CD4-positive, alpha-beta memory T cell (primary cell): ENCODE results near the gene STXBP1. TPM values are rescaled to one million over a fixed set of nuclear protein-coding genes. Genes with fewer than 3 reads are reported as not detected.

ENCODE experiments used
- CTCF ChIA-PET: fragments of 350-600 bp; sonication (Branson Sonifier 250); formaldehyde crosslinking; loops from one replicate; lab custom pipeline; 2021; ENCODE audit warnings: inconsistent platforms; ENCODE audit not compliant: partially characterized antibody; lab: Charles Lee
- POLR2A ChIA-PET: fragments of 350-600 bp; sonication (Branson Sonifier 250); formaldehyde crosslinking; loops from one replicate; lab custom pipeline; 2021; ENCODE audit not compliant: partially characterized antibody; lab: Charles Lee
- DNase-seq, 5 donors: peaks; one replicate each; pipeline versions ENCODE4 v3.0.0 to v3.0.0-alpha.2; 2020 to 2022; ENCODE audit warnings: mixed read lengths in 1 of 5
- H3K27ac ChIP-seq: one replicate; pipeline ENCODE4 v1.7.0; 2013; ENCODE audit warnings: low read depth, low read length
- H3K27me3 ChIP-seq: 2 replicates; pipeline ENCODE4 v1.7.0; 2013; ENCODE audit warnings: mild to moderate bottlenecking, low read length, moderate library complexity; ENCODE audit not compliant: insufficient read depth
- H3K36me3 ChIP-seq: 2 replicates; pipeline ENCODE4 v1.7.0; 2013; ENCODE audit warnings: mild to moderate bottlenecking, low read length, moderate library complexity; ENCODE audit not compliant: insufficient read depth
- H3K4me1 ChIP-seq: 2 replicates; pipeline ENCODE4 v1.7.0; 2013; ENCODE audit warnings: mild to moderate bottlenecking, low read length, moderate library complexity; ENCODE audit not compliant: insufficient read depth
- H3K4me3 ChIP-seq, 2 donors: one replicate each; pipeline ENCODE4 v1.7.0; 2013; ENCODE audit warnings: low read length in 2 of 2, mild to moderate bottlenecking in 1 of 2
- H3K9me3 ChIP-seq, 2 donors: one replicate each; pipeline ENCODE4 v1.7.0; 2013; ENCODE audit warnings: low read length in 2 of 2, control low read depth in 1 of 2; ENCODE audit not compliant: control insufficient read depth in 1 of 2
- H3K27ac Mint-ChIP-seq, 7 donors: one replicate each; pipeline ENCODE4 v1.8.0; 2020 to 2021; ENCODE audit warnings: mixed read lengths in 7 of 7, mild to moderate bottlenecking in 6 of 7, inconsistent platforms in 3 of 7, moderate library complexity in 3 of 7
- H3K27me3 Mint-ChIP-seq, 2 donors: one replicate each; pipeline ENCODE4 v1.8.0; 2020 to 2021; ENCODE audit warnings: mixed read lengths in 2 of 2
- H3K36me3 Mint-ChIP-seq, 2 donors: one replicate each; pipeline ENCODE4 v1.8.0; 2020 to 2021; ENCODE audit warnings: mixed read lengths in 2 of 2, inconsistent platforms in 1 of 2, mild to moderate bottlenecking in 1 of 2
- H3K4me1 Mint-ChIP-seq, 4 donors: one replicate each; pipeline ENCODE4 v1.8.0; 2020 to 2021; ENCODE audit warnings: mixed read lengths in 4 of 4, mild to moderate bottlenecking in 1 of 4
- H3K4me3 Mint-ChIP-seq, 8 donors: one replicate each; pipeline ENCODE4 v1.8.0; 2020 to 2021; ENCODE audit warnings: mixed read lengths in 8 of 8, mild to moderate bottlenecking in 7 of 8, moderate library complexity in 6 of 8, inconsistent platforms in 3 of 8
- H3K9me3 Mint-ChIP-seq, 8 donors: one replicate each; pipeline ENCODE4 v1.8.0; 2020 to 2021; ENCODE audit warnings: mixed read lengths in 8 of 8, mild to moderate bottlenecking in 5 of 8, inconsistent platforms in 3 of 8, moderate library complexity in 1 of 8
- intact Hi-C: fragments of 100-400 bp; cut with micrococcal nuclease; formaldehyde crosslinking; loops from one replicate; pipeline ENCODE4 v1.15.1; 2023
- polyA plus RNA-seq, 2 donors: library from polyadenylated mRNA; unstranded; fragments of 300-500 nt; fragmentation: Illumina TruSeq; gene quantifications; one replicate each; pipeline ENCODE4 v1.2.3, GENCODE V29; 2021
- total RNA-seq, 2 experiments: library from RNA; stranded (reverse); gene quantifications; one replicate each; pipeline ENCODE4 v1.2.3, GENCODE V29; 2021

The STXBP1 gene
- total and polyA plus RNA-seq, 4 experiments from 2014 or later = 4.8 to 20.9 (median 12.7) TPM

GRCh38 chr9:127714020-127714750 is 102.1 kb downstream of the STXBP1 start:
- Histone ChIP-seq H3K4me1 (peaks cover 33% of the 10 kb centered on the region), H3K27ac (no peak overlapping the region), H3K36me3 (no peaks in the 10 kb centered on the region), H3K9me3 (no peaks in the 10 kb centered on the region), H3K4me3 (peak overlapping the region in 1 of 2 donors; percentile 37), H3K27me3 (no peaks in the 10 kb centered on the region)
- Mint-ChIP-seq H3K36me3 (peaks cover 0 to 6% of the 10 kb centered on the region in 2 donors), H3K4me1 (peaks cover 15 to 35% (median 27%) of the 10 kb centered on the region in 4 donors), H3K9me3 (no peaks in the 10 kb centered on the region), H3K27ac (peak overlapping the region; percentile 48 to 85 (median 73)), H3K4me3 (peak overlapping the region; percentile 61 to 84 (median 79)), H3K27me3 (no peaks in the 10 kb centered on the region)
- DNase-seq = no peak
- CTCF ChIA-PET = interaction anchor here (1.8 to 3.4 kb wide), 2 partner anchors 21 to 71 kb away, joined by 5 to 23 read pairs; partner anchors contain the start of gene TOR2A
- intact Hi-C loops = loop anchor here (2.0 kb wide), 1 partner anchor 101 kb away; the partner anchor contains the start of gene STXBP1
- POLR2A ChIA-PET = interaction anchor here (0.9 to 6.3 kb wide), 5 partner anchors 10 to 74 kb away, joined by 3 to 39 read pairs (median 5); partner anchors contain the start of gene TOR2A

DNA sequence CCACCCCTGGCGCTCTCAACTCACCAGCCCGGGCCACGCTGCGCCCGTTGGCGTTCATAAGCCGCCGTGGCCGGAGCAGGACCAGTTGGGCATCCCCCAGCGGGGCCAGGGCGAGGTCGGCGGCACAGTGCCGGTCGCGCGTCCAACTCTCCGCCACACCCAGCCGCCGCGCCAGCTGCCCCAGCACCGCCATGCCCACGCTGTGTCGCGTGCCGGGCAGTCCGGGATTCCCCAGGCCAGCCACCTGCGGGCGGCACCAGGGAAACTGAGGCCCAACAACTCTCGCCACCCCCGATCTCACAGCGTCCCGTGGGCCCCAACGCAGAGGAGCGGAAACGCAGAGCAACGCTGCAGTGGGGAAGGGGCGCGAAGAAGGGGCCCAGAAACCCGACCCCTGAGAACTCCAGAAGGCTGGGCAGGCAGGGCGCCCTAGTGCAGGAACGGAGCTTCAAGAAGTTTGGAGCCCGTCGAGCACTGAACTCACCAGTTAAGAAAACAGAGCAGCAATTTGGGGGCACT is 102.9 kb downstream of the STXBP1 start:
- Mint-ChIP-seq H3K4me3 (peak overlapping the region; percentile 95 to 100 (median 99)), H3K27me3 (no peaks in the 10 kb centered on the region), H3K9me3 (no peaks in the 10 kb centered on the region), H3K27ac (peak overlapping the region; percentile 83 to 99 (median 98)), H3K4me1 (peaks cover 22 to 42% (median 33%) of the 10 kb centered on the region in 4 donors), H3K36me3 (peaks cover 0 to 6% of the 10 kb centered on the region in 2 donors)
- DNase-seq = no peak
- H3K27ac ChIP-seq = peak overlapping the region; percentile 71
- ChIA-PET CTCF (interaction anchor here (1.0 to 3.4 kb wide), 4 partner anchors 7 to 70 kb away, joined by 3 to 23 read pairs (median 4); partner anchors contain the start of gene TOR2A), POLR2A (interaction anchor here (0.9 to 6.3 kb wide), 16 partner anchors 10 to 264 kb away, joined by 3 to 39 read pairs (median 5); partner anchors contain the start of genes CDK9, LRSAM1, PIP5KL1 and RPL12)
- H3K36me3 ChIP-seq = no peaks in the 10 kb centered on the region
- intact Hi-C loops = loop anchor here (1.0 to 5.0 kb wide), 4 partner anchors 16 to 263 kb away; partner anchors contain the start of genes LRSAM1, RPL12, STXBP1 and TOR2A
- no peaks in the 10 kb centered on the region for H3K9me3 ChIP-seq
- H3K4me3 ChIP-seq = peak overlapping the region; percentile 45 to 91
- no peaks in the 10 kb centered on the region for H3K27me3 ChIP-seq
- H3K4me1 ChIP-seq = peaks cover 41% of the 10 kb centered on the region

GRCh38 chr9:127715470-127716337 is 103.6 kb downstream of the STXBP1 start, which contains the start of the genes PTRH1 and TTC16:
TSS of gene PTRH1 (minus strand) at chr9:127715663. CDS start at chr9:127715639, 24 bp downstream.
TSS of gene TTC16 (plus strand) at chr9:127716079. CDS start at chr9:127716146, 67 bp downstream.
- H3K4me1 ChIP-seq = peaks cover 45% of the 10 kb centered on the region
- no peaks in the 10 kb centered on the region for H3K36me3 ChIP-seq
- ChIA-PET POLR2A (interaction anchor here (0.7 to 6.3 kb wide), 21 partner anchors 8 to 1320 kb away, joined by 3 to 39 read pairs (median 5); partner anchors contain the start of genes CDK9, LRSAM1, MIGA2 and PIP5KL1), CTCF (interaction anchor here (0.9 to 3.4 kb wide), 6 partner anchors 8 to 195 kb away, joined by 3 to 23 read pairs (median 3); partner anchors contain the start of gene TOR2A)
- peaks cover 26 to 40% (median 34%) of the 10 kb centered on the region in 4 donors for H3K4me1 Mint-ChIP-seq
- intact Hi-C loops = loop anchor here (1.0 to 5.0 kb wide), 4 partner anchors 16 to 263 kb away; partner anchors contain the start of genes LRSAM1, RPL12, STXBP1 and TOR2A
- H3K27me3 ChIP-seq = no peaks in the 10 kb centered on the region
- H3K27ac Mint-ChIP-seq = peak within 1 kb of the TSS; percentile 83 to 99 (median 98)
- peak within 1 kb of the TSS; percentile 45 to 91 for H3K4me3 ChIP-seq
- H3K27me3 Mint-ChIP-seq = no peaks in the 10 kb centered on the region
- no peaks in the 10 kb centered on the region for H3K9me3 Mint-ChIP-seq
- H3K9me3 ChIP-seq = no peaks in the 10 kb centered on the region
- peak within 1 kb of the TSS; percentile 71 for H3K27ac ChIP-seq
- peak within 1 kb of the TSS; percentile 95 to 100 (median 99) for H3K4me3 Mint-ChIP-seq
- peaks cover 0 to 6% of the 10 kb centered on the region in 2 donors for H3K36me3 Mint-ChIP-seq
- DNase-seq = peak; percentile 95 to 97 (median 96)

GRCh38 chr9:127716412-127716811 is 104.3 kb downstream of the STXBP1 start:
- Mint-ChIP-seq H3K4me3 (peak overlapping the region; percentile 15 to 100 (median 98)), H3K27ac (peak overlapping the region; percentile 83 to 99 (median 98)), H3K9me3 (no peaks in the 10 kb centered on the region), H3K4me1 (peaks cover 24 to 39% (median 29%) of the 10 kb centered on the region in 4 donors), H3K27me3 (no peaks in the 10 kb centered on the region), H3K36me3 (peaks cover 0 to 6% of the 10 kb centered on the region in 2 donors)
- H3K27ac ChIP-seq = peak overlapping the region; percentile 71
- H3K4me3 ChIP-seq = peak overlapping the region in 1 of 2 donors; percentile 91
- no peaks in the 10 kb centered on the region for H3K27me3 ChIP-seq
- peaks cover 42% of the 10 kb centered on the region for H3K4me1 ChIP-seq
- intact Hi-C loops = loop anchor here (5.0 kb wide), 1 partner anchor 264 kb away; the partner anchor contains the start of genes LRSAM1 and RPL12
- DNase-seq = peak in 1 of 5 donors; percentile 41
- no peaks in the 10 kb centered on the region for H3K9me3 ChIP-seq
- POLR2A ChIA-PET = interaction anchor here (0.7 to 6.3 kb wide), 14 partner anchors 8 to 1320 kb away, joined by 3 to 39 read pairs (median 5); partner anchors contain the start of genes CDK9, LRSAM1, MIGA2 and RPL12
- CTCF ChIA-PET = interaction anchor here (0.9 to 3.4 kb wide), 4 partner anchors 9 to 194 kb away, joined by 3 to 23 read pairs (median 3); partner anchors contain the start of gene TOR2A
- H3K36me3 ChIP-seq = no peaks in the 10 kb centered on the region

DNA sequence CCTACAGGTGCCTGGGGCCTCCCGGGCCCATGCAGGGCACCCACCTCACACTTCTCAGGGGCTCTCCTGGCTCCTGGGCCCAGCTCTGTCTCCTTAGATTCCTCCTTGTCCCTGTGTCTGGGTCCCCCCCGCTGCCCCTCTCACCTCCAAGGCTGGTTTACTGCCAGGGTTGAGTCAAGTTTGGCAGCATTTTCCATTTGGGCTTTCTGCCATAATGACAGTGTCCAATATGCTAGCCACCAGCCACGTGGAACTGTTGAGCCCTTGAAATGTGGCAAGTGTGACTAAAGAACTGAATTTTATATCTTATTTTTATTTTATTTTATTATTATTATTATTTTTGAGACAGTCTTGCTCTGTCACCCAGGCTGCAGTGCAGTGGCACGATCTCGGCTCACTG is 105.7 kb downstream of the STXBP1 start:
- peaks cover 21 to 40% (median 27%) of the 10 kb centered on the region in 4 donors for H3K4me1 Mint-ChIP-seq
- H3K27ac ChIP-seq = no peak overlapping the region
- CTCF ChIA-PET = interaction anchor here (1.6 kb wide), 1 partner anchor 17 kb away, joined by 7 read pairs; the partner anchor contains the start of gene TOR2A
- DNase-seq = peak in 1 of 5 donors; percentile 11
- no peaks in the 10 kb centered on the region for H3K27me3 Mint-ChIP-seq
- POLR2A ChIA-PET = interaction anchor here (1.1 to 6.3 kb wide), 2 partner anchors 14 to 17 kb away, joined by 3 to 39 read pairs; partner anchors contain the start of gene TOR2A
- no peaks in the 10 kb centered on the region for H3K36me3 ChIP-seq
- intact Hi-C loops = loop anchor here (5.0 kb wide), 1 partner anchor 265 kb away; the partner anchor contains the start of genes LRSAM1 and RPL12
- no peaks in the 10 kb centered on the region for H3K9me3 Mint-ChIP-seq
- no peak overlapping the region for H3K4me3 ChIP-seq
- peaks cover 0 to 6% of the 10 kb centered on the region in 2 donors for H3K36me3 Mint-ChIP-seq
- H3K27me3 ChIP-seq = no peaks in the 10 kb centered on the region
- H3K27ac Mint-ChIP-seq = peak overlapping the region in 2 of 7 donors; percentile 68 to 71
- no peaks in the 10 kb centered on the region for H3K9me3 ChIP-seq
- peak overlapping the region in 1 of 8 donors; percentile 54 for H3K4me3 Mint-ChIP-seq
- peaks cover 39% of the 10 kb centered on the region for H3K4me1 ChIP-seq
